ENCODE data around the gene TNS1. TPM values are rescaled to one million over a fixed set of nuclear protein-coding genes. Genes with fewer than 3 reads are reported as not detected.

Gene TNS1
- total and polyA plus RNA-seq, 9 of the 15 experiments (the other 6 are each of a cell fraction or from before 2014, with no cell fraction given): 0.13 to 2.7 (median 0.77) TPM

GRCh38 chr2:217889656-217890055, 113.1 kb downstream of the TNS1 start (continued):
- no peak for TF ChIP-seq TAF1 (IDR thresholded peaks at IDR 0.05; ENCODE audit: control insufficient read depth, extremely low read depth, insufficient read depth, low read length, severe bottlenecking)
- TF ChIP-seq ZNF609 (CRISPR knock-in tag; IDR thresholded peaks at IDR 0.05; ENCODE audit: borderline replicate concordance): no peak
- no peak for TF ChIP-seq ZNF134 (CRISPR knock-in tag; conservative IDR thresholded peaks at IDR 0.05)
- no peak for TF ChIP-seq TFAM (CRISPR knock-in tag; conservative IDR thresholded peaks at IDR 0.05)

Data from K562 (cell line).